Astrocyte of the spinal cord (primary cell): ENCODE measurements around the gene KRTAP4-5.
"Not testable (repeated sequence)": the region's sequence is repeated elsewhere in the genome, so short reads cannot be mapped to it uniquely, and the experiment has no call there.

Experiments used
- DNase-seq: peaks from one replicate; pipeline ENCODE4 v3.0.0; 2011; ENCODE audit warnings: low read depth, low spot score
- H3K4me3 ChIP-seq: 2 replicates; pipeline ENCODE4 v1.5.1; 2011; ENCODE audit warnings: low read depth, mild to moderate bottlenecking, low read length, moderate library complexity
- in situ Hi-C: cut with HindIII; loops from 2 replicates; pipeline ENCODE4 v1.10.0; 2017; ENCODE audit warnings: low sequenced_read_pairs
- TF ChIP-seq, protein P1 (sequence below): IDR thresholded peaks from 2 replicates; pipeline ENCODE4 v1.5.1; 2012; ENCODE audit warnings: low read depth, mild to moderate bottlenecking, low read length, inconsistent platforms

The KRTAP4-5 gene

DNA sequence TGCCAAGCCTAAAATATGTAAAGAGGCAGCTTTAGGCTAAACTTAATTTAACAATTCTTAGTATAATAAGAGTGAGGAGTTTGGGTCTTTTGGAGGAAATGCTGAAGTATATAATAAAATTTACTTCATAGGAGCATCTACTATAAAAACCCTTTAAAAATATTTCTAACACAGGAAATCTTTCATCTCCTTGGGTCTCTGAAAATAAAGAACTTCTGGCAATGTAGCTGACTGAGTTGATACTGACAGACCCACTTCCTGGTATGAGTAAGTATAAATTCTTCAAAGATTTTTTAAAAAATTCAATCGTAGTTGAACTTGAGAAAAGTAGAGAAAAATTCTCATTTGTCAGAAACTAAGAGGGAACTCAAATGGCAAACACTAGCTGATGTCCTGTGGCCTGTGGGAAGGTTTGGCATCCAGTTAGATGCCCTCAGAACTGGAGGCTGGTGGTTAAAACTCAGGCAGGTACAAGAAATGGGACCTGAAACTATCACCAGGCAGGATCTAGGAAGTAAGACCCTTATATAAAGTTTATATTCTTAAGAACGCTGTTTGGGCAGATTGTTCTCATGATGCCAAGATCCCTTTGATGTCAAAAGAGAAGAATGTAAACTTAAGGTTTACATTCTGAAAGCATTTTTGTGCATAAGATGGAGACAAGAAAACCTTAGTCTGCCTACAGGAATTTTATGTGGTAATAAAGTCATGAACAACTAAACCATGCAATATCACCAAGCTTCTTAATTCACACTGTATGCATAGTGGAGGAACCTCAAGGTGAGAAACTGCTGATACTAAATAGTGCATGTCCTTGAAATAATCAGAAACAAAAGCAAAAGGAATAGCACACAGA is 15.5 kb downstream of the KRTAP4-5 start:
- in situ Hi-C loops = no loop called here

DNA sequence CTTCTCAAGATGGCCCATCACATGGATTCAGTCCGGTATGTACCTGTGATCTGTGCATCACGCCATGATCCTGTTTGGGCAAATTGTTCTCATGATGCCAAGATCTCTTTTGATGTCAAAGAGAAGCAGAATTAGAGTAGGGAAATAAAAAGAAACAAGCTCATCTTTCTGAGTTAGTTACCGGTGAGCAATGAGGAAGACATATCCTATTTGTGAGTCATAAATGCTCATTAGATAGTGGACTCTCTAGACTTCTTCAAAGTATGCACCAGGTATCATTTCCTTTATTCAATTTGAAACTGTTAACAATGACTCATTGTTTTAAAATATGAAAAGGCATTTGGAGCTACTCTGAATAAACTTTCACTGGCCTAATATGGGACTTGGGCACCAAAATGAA is 17.6 kb downstream of the KRTAP4-5 start:
- TF ChIP-seq, protein P1, sequence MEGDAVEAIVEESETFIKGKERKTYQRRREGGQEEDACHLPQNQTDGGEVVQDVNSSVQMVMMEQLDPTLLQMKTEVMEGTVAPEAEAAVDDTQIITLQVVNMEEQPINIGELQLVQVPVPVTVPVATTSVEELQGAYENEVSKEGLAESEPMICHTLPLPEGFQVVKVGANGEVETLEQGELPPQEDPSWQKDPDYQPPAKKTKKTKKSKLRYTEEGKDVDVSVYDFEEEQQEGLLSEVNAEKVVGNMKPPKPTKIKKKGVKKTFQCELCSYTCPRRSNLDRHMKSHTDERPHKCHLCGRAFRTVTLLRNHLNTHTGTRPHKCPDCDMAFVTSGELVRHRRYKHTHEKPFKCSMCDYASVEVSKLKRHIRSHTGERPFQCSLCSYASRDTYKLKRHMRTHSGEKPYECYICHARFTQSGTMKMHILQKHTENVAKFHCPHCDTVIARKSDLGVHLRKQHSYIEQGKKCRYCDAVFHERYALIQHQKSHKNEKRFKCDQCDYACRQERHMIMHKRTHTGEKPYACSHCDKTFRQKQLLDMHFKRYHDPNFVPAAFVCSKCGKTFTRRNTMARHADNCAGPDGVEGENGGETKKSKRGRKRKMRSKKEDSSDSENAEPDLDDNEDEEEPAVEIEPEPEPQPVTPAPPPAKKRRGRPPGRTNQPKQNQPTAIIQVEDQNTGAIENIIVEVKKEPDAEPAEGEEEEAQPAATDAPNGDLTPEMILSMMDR = no peak
- in situ Hi-C loops = no loop called here
- H3K4me3 ChIP-seq = no peak overlapping the region
- no peak for DNase-seq

More for the DNA sequence above, 15.5 kb downstream of the KRTAP4-5 start:
- no peak overlapping the region for H3K4me3 ChIP-seq
- no peak for DNase-seq
- TF ChIP-seq, protein P1 = no peak

DNA sequence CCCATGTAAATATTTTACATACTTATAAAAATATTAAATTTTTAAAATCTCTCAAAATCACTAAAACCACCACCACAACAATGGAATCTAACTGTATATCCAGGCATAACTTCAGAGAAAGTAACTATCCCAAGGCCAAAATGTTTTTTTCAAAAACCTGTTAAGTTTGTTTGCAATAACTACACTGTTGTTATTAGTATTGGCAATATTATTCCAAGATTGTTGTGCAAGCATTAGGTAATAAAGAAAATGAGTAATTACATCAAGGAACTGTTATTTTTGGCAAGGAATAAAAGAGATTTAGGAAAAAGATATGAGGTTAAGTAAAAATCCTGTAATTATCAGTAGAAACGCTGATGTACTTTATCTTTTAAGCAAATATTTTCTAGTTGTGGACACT is 22.3 kb downstream of the KRTAP4-5 start:
- TF ChIP-seq, protein P1 = no peak
- DNase-seq = no peak
- no peak overlapping the region for H3K4me3 ChIP-seq
- in situ Hi-C loops = no loop called here

DNA sequence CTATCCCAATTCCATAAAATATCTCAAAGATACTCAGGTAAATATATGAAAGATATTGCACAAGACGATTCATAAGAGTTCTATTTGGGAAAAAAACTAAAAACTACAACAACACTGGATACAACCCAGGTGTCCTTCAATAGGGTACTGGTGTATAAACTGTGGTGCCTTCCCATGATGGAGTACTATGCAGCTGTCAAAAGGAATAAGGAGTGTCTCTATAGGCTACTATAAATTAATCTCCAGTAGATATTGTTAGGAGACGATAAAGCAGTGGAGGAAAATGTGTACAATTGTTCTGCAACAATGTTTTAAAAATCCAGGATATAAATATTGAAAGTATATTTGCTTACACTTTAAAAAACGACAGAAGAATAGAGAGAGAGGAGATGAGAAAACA is 23.2 kb downstream of the KRTAP4-5 start:
- no peak overlapping the region for H3K4me3 ChIP-seq
- in situ Hi-C loops = no loop called here
- TF ChIP-seq, protein P1 = no peak
- DNase-seq = no peak

DNA sequence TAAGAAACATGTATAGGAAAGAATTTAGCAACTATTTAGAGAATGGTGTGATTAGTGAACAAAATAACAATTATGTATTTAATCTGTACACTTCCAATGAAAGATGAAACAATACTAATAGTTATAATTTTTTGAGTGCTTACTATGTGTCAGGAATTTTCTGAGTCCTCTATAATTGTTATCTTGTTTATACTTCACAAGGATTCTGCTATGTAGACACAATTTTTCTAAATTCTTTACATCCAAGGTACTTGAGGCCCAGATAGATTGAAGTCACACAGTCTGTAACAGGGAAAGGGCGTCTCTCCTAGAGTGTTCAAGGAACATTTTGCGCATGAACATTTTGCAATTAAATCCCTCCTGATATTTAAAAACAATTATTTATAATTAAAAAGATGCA is 24.6 kb downstream of the KRTAP4-5 start:
- no peak for DNase-seq
- no peak overlapping the region for H3K4me3 ChIP-seq
- in situ Hi-C loops = no loop called here
- TF ChIP-seq, protein P1 = no peak

DNA sequence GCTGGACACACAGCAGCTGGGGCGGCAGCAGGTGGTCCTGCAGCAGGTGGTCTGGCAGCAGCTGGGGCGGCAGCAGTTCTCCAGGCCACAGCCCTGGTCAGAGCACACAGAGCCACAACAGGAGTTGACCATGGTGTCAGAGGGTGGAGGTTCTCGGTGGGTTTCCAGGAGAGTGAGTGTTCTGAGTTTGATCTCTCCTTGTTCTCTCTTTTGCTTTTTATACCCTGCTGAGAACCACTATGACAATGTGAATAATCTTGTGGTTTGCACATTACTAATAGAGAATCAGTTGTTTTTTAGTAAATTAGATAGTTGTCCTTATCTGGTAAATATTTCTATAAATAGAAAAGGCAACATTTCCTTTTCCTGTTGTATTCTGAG is 25.6 kb downstream of the KRTAP4-5 start, which contains the start of gene KRTAP4-12:
TSS of gene KRTAP4-12 (minus strand) at position 192 of the 381 bp plus-strand sequence. CDS start at position 132, 60 bp downstream.
- DNase-seq, in situ Hi-C loops, H3K4me3 ChIP-seq: not testable (repeated sequence)

DNA sequence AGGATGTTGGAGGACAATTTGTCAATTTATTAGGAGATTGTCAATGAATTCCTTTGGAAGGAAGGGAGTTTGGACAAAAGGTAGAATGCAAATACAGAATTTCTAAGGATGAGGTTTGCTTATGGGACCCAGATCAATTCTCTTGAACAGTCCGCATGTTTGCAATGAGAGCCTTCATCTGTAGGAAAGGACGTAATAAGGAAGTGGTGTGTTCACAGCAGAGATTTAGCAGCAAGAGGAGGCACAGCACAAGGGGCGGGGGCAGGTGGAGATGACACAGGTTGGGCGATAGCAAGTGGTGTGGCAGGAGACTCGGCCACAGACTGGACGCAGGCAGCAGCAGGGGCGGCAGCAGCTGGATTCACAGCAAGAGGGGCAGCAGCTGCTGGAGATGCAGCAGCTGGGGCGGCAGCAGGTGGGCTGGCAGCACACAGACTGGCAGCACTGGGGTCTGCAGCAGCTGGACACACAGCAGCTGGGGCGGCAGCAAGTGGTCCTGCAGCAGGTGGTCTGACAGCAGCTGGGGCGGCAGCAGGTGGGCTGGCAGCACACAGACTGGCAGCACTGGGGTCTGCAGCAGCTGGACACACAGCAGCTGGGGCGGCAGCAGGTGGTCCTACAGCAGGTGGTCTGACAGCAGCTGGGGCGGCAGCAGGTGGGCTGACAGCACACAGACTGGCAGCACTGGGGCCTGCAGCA is 26.2 kb downstream of the KRTAP4-5 start:
- in situ Hi-C loops, DNase-seq: not testable (repeated sequence)

More for the DNA sequence above, 26.2 kb downstream of the KRTAP4-5 start:
- H3K4me3 ChIP-seq = not testable (repeated sequence)
